Kasumi-1 (cell line): ENCODE measurements around the gene SH3BP5L.

Source experiments
- DNase-seq, 2 experiments: peaks; one replicate each; lab custom pipeline; 2025; lab: John Stamatoyannopoulos, UW

The SH3BP5L gene

DNA sequence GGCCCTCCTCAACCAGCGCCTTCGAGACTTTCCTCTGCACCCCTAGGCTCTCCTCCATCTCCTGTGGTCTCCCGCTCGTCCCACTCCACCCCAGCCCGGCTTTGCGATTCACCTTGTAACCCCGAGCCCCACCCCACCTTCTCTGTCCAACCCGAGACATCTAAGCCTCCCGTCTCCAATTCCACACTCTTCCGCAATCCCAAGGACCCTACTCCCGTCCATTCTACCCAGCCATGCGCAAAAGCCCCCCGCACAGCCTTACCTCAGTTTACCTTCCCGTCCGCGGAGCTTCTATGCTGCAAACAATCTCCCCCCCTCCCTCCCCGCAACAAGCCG lies 174 bp downstream of the SH3BP5L start:
- no peak for DNase-seq

GRCh38 chr1:248825136-248825535 lies 579 bp downstream of the SH3BP5L start:
- DNase-seq = no peak

- no peak for DNase-seq
Measured at GRCh38 chr1:248824701-248825100, 1.0 kb downstream of the SH3BP5L start.

GRCh38 chr1:248824301-248824700 lies 1.4 kb downstream of the SH3BP5L start:
- no peak for DNase-seq

- DNase-seq = no peak
Measured at GRCh38 chr1:248823517-248824001, 2.2 kb downstream of the SH3BP5L start.

DNA sequence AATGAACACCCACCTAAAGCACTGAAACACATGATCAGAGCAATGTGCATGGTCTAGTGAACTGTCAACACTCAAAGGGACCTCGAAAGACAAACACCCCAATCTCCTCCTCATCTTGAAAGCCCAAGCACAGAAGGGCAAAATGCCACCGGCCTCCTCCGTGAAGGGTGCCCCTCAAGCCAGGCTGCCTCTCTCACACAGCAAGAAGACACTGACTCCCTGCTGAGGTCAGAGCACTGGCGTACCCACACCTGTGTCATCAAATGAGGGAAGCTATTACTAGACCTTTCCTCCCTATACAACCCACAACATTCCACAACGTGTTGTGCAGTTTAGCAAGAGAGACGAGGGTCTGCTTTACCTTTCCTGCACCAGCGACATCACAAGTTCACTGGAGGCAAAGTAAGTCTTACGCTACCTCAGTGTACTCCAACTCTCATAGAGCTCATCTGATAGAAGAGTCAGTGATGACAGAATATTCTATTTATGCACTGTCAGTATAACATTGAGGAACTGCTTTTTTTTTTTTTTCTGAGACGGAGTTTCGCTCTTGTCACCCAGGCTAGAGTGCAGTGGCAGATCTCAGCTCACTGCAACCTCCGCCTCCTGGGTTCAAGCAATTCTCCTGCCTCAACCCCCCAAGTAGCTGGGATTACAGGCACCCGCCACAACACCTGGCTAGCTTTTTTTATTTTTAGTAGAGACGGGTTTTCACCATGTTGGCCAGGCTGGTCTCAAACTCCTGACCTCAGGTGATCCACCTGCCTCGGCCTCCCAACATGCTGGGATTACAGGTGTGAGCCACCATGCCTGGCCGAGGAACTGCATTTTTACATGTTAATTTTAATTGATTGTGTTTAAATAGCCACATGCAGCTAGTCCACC lies 3.3 kb downstream of the SH3BP5L start:
- no peak for DNase-seq

- DNase-seq = no peak
Measured at GRCh38 chr1:248821641-248822040, 4.1 kb downstream of the SH3BP5L start.

GRCh38 chr1:248821101-248821500 lies 4.6 kb downstream of the SH3BP5L start:
- DNase-seq = no peak

DNA sequence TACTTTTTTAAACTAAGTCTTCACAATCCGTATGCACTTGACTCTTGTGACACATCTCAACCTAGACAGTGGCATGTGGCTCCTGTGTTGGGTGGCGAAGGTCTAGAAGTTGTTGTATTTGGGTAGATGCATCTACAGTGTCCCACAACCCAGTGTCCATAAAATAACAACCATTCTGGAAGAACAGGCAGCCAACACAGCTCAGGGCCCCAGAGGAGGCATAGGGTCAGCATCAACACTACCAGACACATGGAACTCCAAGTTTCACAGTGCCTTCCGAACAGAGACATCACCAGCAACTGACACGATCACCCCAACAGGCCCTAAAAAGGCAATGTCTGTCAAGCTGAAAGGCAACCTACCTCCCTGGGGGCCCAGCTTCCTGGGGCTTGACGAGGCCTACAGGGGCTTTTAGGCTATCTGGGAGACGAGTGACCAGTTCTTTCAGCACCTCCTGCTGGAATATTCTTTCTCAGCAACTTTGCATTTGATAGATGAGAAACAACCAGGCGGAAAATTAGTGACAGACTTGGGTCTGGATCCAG lies 5.6 kb downstream of the SH3BP5L start:
- DNase-seq = no peak

GRCh38 chr1:248818505-248819374 lies 7.0 kb downstream of the SH3BP5L start:
- no peak for DNase-seq

DNA sequence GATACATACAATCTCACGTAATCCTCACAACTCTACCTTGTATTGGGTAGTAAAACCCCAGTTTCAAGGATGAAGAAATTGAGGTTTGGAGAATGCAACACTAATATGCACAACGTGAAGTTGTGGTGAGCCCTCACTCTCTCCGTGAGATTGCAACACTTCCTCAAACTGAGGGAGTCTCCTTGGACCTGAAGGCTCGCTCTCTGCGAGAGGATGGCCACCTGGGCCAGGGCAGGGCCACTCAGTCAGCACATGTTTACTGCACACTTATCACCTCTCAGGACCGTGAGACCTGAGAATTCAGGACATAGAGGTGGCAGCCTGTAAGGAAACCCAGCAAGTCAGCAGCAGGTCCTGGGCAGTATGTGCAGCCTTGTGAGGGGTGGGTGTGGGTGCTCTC lies 8.7 kb downstream of the SH3BP5L start:
- DNase-seq = peak; percentile 66 to 70

GRCh38 chr1:248816042-248816851 lies 9.5 kb downstream of the SH3BP5L start:
- DNase-seq = no peak

DNA sequence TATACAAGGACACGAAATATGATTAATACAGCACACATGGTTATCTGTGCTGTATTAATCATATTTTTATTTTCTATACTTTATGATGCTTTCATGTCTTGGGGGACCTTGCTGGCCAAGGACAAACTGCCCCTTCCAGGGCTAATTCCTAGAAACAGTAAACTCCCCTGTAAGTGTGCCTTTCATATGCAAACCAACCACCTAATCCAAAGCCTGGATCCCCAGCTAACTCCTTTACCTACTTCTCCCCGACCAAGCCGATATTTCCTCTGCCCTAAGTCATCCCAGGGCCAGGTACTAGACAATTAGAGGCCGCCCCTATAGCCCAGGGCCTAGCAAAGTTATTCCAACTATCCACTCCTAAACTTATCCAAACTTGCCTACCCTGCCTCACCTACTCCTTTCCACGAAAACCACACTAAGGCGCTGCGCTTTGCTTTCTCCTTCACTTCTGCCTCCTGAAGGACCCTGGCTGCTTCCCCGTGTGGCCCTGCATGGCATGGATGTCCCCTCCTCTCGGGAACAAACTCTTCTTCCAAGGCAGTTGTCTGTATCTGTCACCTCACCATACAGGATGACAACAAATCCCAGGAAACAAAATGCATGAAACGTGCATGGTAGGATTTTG lies 10.2 kb downstream of the SH3BP5L start:
- DNase-seq = no peak

DNA sequence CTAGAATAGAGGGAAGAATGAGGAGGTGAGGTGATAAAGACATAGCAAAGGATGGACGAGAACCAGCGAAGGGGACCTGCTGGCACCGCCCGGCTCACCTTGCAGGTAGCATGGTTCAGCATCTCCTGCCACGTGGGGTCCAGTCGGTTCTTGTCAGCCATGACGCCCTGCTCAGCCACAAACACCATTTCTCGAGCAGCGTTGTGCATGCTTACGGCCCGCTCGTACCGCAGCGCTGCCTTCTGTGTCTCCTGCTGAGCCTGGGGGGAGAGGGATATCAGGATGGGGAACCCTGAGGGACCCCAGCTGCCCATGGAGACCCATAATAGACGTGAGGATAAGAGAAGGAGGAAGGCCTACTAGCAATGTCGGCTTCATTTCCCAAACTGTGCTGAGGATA lies 11.4 kb downstream of the SH3BP5L start:
- no peak for DNase-seq

- DNase-seq = no peak
Measured at GRCh38 chr1:248813546-248813945, 12.2 kb downstream of the SH3BP5L start.

DNA sequence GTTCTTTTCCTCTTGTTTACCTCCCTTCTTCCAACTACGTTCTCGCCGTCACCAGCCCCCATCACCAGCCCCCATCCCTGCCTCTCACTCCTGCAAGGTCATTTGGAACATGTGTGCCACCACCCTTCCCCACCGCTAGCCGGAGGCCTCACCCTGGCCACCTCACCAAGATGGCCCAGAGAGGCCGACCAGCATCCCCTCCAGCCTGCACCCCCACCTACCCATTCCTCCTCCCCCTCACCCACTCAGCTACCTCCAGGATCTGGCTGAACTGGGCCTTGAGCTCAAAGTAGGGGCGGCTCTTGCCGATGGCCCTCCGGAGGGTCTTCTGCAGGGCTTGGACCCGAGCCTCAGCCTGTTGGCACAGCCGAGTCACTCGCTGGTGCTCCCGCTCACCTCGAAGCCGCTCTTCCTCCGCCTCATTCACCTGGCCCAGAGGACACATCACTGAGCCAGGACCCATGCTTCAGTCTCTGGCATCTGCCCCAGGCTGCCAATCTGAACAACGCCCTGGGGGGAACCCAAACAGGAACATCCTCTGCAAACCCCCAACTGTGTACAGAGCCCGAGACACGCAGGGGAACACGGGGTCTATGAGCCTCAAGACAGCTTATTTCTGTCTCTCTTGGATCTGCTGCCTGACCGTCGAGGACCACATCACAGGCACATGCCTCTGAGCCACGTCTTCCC lies 12.8 kb downstream of the SH3BP5L start:
- no peak for DNase-seq

DNA sequence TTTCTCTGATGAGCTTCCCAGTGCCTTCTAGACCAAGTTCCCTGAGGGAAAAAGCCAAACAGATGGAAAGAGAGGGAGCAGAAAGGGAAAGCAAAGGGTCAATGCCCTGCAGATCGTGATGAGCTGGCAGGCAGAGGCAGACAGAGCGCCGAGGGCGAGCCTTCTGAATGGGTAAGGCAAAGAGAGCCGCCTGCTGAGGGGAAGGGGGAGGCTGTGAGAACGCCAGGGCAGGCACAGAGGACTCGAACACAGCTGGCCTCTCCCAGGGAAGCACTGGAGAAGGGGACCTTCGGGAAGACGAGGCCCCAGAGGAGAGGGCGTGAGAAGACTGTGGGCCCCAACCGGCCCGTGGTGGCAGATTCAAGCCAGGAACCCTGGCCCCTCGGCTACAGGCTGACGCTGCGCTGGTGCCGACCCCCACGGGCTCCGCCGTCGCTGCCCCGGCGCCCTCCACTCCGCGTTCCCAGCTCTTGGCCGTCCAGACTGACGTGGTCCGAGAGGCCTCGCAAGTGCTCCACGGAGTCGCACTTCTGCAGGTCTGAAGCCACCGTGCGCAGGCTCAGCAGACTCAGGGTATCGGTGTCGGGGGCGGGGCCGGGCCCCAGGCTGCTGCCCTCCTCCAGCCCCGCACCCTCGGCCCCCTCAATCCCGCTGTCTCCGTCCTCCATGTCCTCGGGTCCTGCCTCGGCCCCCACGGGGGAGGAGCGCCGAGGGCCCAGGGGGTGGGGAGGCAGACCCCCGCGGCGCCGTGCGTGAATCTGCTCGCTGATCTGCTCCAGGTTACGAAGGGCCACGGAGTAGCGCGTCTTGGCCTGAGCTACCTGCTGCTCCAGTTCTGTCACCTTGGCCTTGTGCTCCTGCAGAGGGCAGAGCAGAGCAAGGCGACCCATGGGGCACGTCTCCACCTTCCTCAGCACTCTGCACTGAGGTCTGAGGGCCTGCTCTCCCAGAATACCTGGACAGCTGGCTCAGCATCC lies 13.9 kb downstream of the SH3BP5L start:
- DNase-seq = no peak

GRCh38 chr1:248810727-248811513 lies 14.8 kb downstream of the SH3BP5L start:
- no peak for DNase-seq
